ENCODE measurements around the gene SLC41A2.
"Not testable (repeated sequence)": the region's sequence is repeated elsewhere in the genome, so short reads cannot be mapped to it uniquely, and the experiment has no call there.

SLC41A2 gene

GRCh38 chr12:104990950-104991349 lies 32.9 kb upstream of the SLC41A2 start:
- Histone ChIP-seq H3K4me1 (ENCODE audit: control insufficient read depth in 2 of 2, insufficient read depth in 1 of 2, low read depth in 1 of 2, low read length in 2 of 2) (peaks cover 0 to 9% of the 10 kb centered on the region in 2 donors), H3K36me3 (replicated peaks in 1 of 2; ENCODE audit: control insufficient read depth in 2 of 2, insufficient read depth in 2 of 2, low read length in 2 of 2) (peaks cover 11 to 84% of the 10 kb centered on the region in 2 donors), H3K4me2 (ENCODE audit: insufficient read depth, low read length, poor library complexity, severe bottlenecking) (no peak overlapping the region), H3K9me3 (replicated peaks in 1 of 2; ENCODE audit: control insufficient read depth in 2 of 2, insufficient read depth in 1 of 2, low read depth in 1 of 2, low read length in 2 of 2) (peaks cover 0 to 19% of the 10 kb centered on the region in 2 donors), H3K27me3 (ENCODE audit: control insufficient read depth in 3 of 3, insufficient read depth in 3 of 3, low read depth in 1 of 3, low read length in 3 of 3) (no peaks in the 10 kb centered on the region), H3K18ac (ENCODE audit: low read length) (no peak overlapping the region), H2AFZ (ENCODE audit: low read length) (no peak overlapping the region), H2BK15ac (ENCODE audit: low read length) (no peak overlapping the region), H3K23ac (ENCODE audit: low read depth, low read length, poor library complexity) (no peak overlapping the region), H3K79me1 (ENCODE audit: low read depth, low read length) (peaks cover 5% of the 10 kb centered on the region), H3K9ac (ENCODE audit: low read depth, low read length, poor library complexity) (no peak overlapping the region), H2BK120ac (ENCODE audit: low read depth, low read length) (no peak overlapping the region), H2AK5ac (ENCODE audit: low read depth, low read length) (no peak overlapping the region), H3K4ac (ENCODE audit: low read length) (no peak overlapping the region), H2BK12ac (ENCODE audit: low read length) (no peak overlapping the region), H4K91ac (ENCODE audit: low read depth, low read length, poor library complexity) (no peak overlapping the region), H3K14ac (ENCODE audit: low read length) (no peak overlapping the region), H4K8ac (ENCODE audit: low read depth, low read length) (no peak overlapping the region), H2BK5ac (ENCODE audit: low read length) (no peak overlapping the region), H3K27ac (replicated peaks; ENCODE audit: low read length) (no peak overlapping the region), H3K4me3 (ENCODE audit: low read length in 2 of 2) (no peak overlapping the region)
- no peak for DNase-seq (ENCODE audit: low spot score)
- no CpG with 5 or more reads among the region's 4 CpGs for WGBS, 2 donors (ENCODE audit: extremely low coverage in 2 of 2, insufficient read length in 2 of 2, insufficient replicate concordance in 1 of 2)

GRCh38 chr12:104986022-104986941 lies 28.2 kb upstream of the SLC41A2 start, which contains the start of gene NOPCHAP1:
Gene NOPCHAP1 (plus strand): TSS chr12:104986316. CDS start chr12:104986353, 37 bp downstream.
- no CpG with 5 or more reads among the region's 59 CpGs for WGBS, 2 donors (ENCODE audit: extremely low coverage in 2 of 2, insufficient read length in 2 of 2, insufficient replicate concordance in 1 of 2)
- Histone ChIP-seq H2BK120ac (ENCODE audit: low read depth, low read length) (no peak within 1 kb of the TSS), H2BK15ac (ENCODE audit: low read length) (peak within 1 kb of the TSS; percentile 69), H3K36me3 (replicated peaks in 1 of 2; ENCODE audit: control insufficient read depth in 2 of 2, insufficient read depth in 2 of 2, low read length in 2 of 2) (peaks cover 3 to 37% of the 10 kb centered on the region in 2 donors), H3K9me3 (replicated peaks in 1 of 2; ENCODE audit: control insufficient read depth in 2 of 2, insufficient read depth in 1 of 2, low read depth in 1 of 2, low read length in 2 of 2) (peaks cover 0 to 19% of the 10 kb centered on the region in 2 donors), H3K4me2 (ENCODE audit: insufficient read depth, low read length, poor library complexity, severe bottlenecking) (peak within 1 kb of the TSS; percentile 65), H3K27me3 (ENCODE audit: control insufficient read depth in 3 of 3, insufficient read depth in 3 of 3, low read depth in 1 of 3, low read length in 3 of 3) (no peaks in the 10 kb centered on the region), H2BK5ac (ENCODE audit: low read length) (no peak within 1 kb of the TSS), H3K23ac (ENCODE audit: low read depth, low read length, poor library complexity) (peak within 1 kb of the TSS; percentile 68), H3K4me3 (ENCODE audit: low read length in 2 of 2) (peak within 1 kb of the TSS; percentile 89), H3K9ac (ENCODE audit: low read depth, low read length, poor library complexity) (peak within 1 kb of the TSS; percentile 99), H3K79me1 (ENCODE audit: low read depth, low read length) (peaks cover 5% of the 10 kb centered on the region), H2AFZ (ENCODE audit: low read length) (peak within 1 kb of the TSS; percentile 97), H3K4me1 (ENCODE audit: control insufficient read depth in 2 of 2, insufficient read depth in 1 of 2, low read depth in 1 of 2, low read length in 2 of 2) (peaks cover 0 to 9% of the 10 kb centered on the region in 2 donors), H3K27ac (replicated peaks; ENCODE audit: low read length) (peak within 1 kb of the TSS; percentile 46), H2BK12ac (ENCODE audit: low read length) (no peak within 1 kb of the TSS), H4K91ac (ENCODE audit: low read depth, low read length, poor library complexity) (peak within 1 kb of the TSS; percentile 97), H2AK5ac (ENCODE audit: low read depth, low read length) (no peak within 1 kb of the TSS), H3K18ac (ENCODE audit: low read length) (peak within 1 kb of the TSS; percentile 99), H3K14ac (ENCODE audit: low read length) (peak within 1 kb of the TSS; percentile 96), H3K4ac (ENCODE audit: low read length) (no peak within 1 kb of the TSS), H4K8ac (ENCODE audit: low read depth, low read length) (no peak within 1 kb of the TSS)
- DNase-seq (ENCODE audit: low spot score), result peak; percentile 85

GRCh38 chr12:104985206-104985605 lies 27.1 kb upstream of the SLC41A2 start:
- DNase-seq (ENCODE audit: low spot score), result no peak
- Histone ChIP-seq H2AK5ac (ENCODE audit: low read depth, low read length) (no peak overlapping the region), H2BK5ac (ENCODE audit: low read length) (no peak overlapping the region), H3K27ac (replicated peaks; ENCODE audit: low read length) (no peak overlapping the region), H3K27me3 (ENCODE audit: control insufficient read depth in 3 of 3, insufficient read depth in 3 of 3, low read depth in 1 of 3, low read length in 3 of 3) (peaks cover 0 to 2% (median 0%) of the 10 kb centered on the region in 3 experiments), H2BK120ac (ENCODE audit: low read depth, low read length) (no peak overlapping the region), H4K8ac (ENCODE audit: low read depth, low read length) (no peak overlapping the region), H3K79me1 (ENCODE audit: low read depth, low read length) (peaks cover 2% of the 10 kb centered on the region), H3K4me1 (ENCODE audit: control insufficient read depth in 2 of 2, insufficient read depth in 1 of 2, low read depth in 1 of 2, low read length in 2 of 2) (peaks cover 0 to 9% of the 10 kb centered on the region in 2 donors), H2BK15ac (ENCODE audit: low read length) (no peak overlapping the region), H2AFZ (ENCODE audit: low read length) (peak overlapping the region; percentile 97), H2BK12ac (ENCODE audit: low read length) (no peak overlapping the region), H3K4me3 (ENCODE audit: low read length in 2 of 2) (no peak overlapping the region), H3K9me3 (replicated peaks in 1 of 2; ENCODE audit: control insufficient read depth in 2 of 2, insufficient read depth in 1 of 2, low read depth in 1 of 2, low read length in 2 of 2) (peaks cover 0 to 19% of the 10 kb centered on the region in 2 donors), H3K14ac (ENCODE audit: low read length) (no peak overlapping the region), H3K4me2 (ENCODE audit: insufficient read depth, low read length, poor library complexity, severe bottlenecking) (no peak overlapping the region), H3K4ac (ENCODE audit: low read length) (no peak overlapping the region), H3K23ac (ENCODE audit: low read depth, low read length, poor library complexity) (no peak overlapping the region), H3K9ac (ENCODE audit: low read depth, low read length, poor library complexity) (no peak overlapping the region), H3K18ac (ENCODE audit: low read length) (no peak overlapping the region), H4K91ac (ENCODE audit: low read depth, low read length, poor library complexity) (no peak overlapping the region), H3K36me3 (replicated peaks in 1 of 2; ENCODE audit: control insufficient read depth in 2 of 2, insufficient read depth in 2 of 2, low read length in 2 of 2) (peaks cover 0 to 27% of the 10 kb centered on the region in 2 donors)
- WGBS, 2 donors (ENCODE audit: extremely low coverage in 2 of 2, insufficient read length in 2 of 2, insufficient replicate concordance in 1 of 2), result no CpG with 5 or more reads among the region's 4 CpGs

GRCh38 chr12:104977688-104978087 lies 19.6 kb upstream of the SLC41A2 start:
- not testable (repeated sequence) for H3K27me3 ChIP-seq (ENCODE audit: control insufficient read depth in 3 of 3, insufficient read depth in 3 of 3, low read depth in 1 of 3, low read length in 3 of 3); H4K91ac ChIP-seq (ENCODE audit: low read depth, low read length, poor library complexity); H4K8ac ChIP-seq (ENCODE audit: low read depth, low read length); H3K18ac ChIP-seq (ENCODE audit: low read length); H3K23ac ChIP-seq (ENCODE audit: low read depth, low read length, poor library complexity); H2AK5ac ChIP-seq (ENCODE audit: low read depth, low read length); H3K36me3 ChIP-seq (replicated peaks in 1 of 2; ENCODE audit: control insufficient read depth in 2 of 2, insufficient read depth in 2 of 2, low read length in 2 of 2); DNase-seq (ENCODE audit: low spot score); H3K79me1 ChIP-seq (ENCODE audit: low read depth, low read length); H3K27ac ChIP-seq (replicated peaks; ENCODE audit: low read length); H2BK120ac ChIP-seq (ENCODE audit: low read depth, low read length); H3K14ac ChIP-seq (ENCODE audit: low read length); H3K4me3 ChIP-seq (ENCODE audit: low read length in 2 of 2); H3K9ac ChIP-seq (ENCODE audit: low read depth, low read length, poor library complexity); H2BK15ac ChIP-seq (ENCODE audit: low read length); H3K9me3 ChIP-seq (replicated peaks in 1 of 2; ENCODE audit: control insufficient read depth in 2 of 2, insufficient read depth in 1 of 2, low read depth in 1 of 2, low read length in 2 of 2); H2AFZ ChIP-seq (ENCODE audit: low read length); H3K4me1 ChIP-seq (ENCODE audit: control insufficient read depth in 2 of 2, insufficient read depth in 1 of 2, low read depth in 1 of 2, low read length in 2 of 2); H2BK12ac ChIP-seq (ENCODE audit: low read length); H3K4ac ChIP-seq (ENCODE audit: low read length); H2BK5ac ChIP-seq (ENCODE audit: low read length)
- no CpG with 5 or more reads among the region's 15 CpGs for WGBS, 2 donors (ENCODE audit: extremely low coverage in 2 of 2, insufficient read length in 2 of 2, insufficient replicate concordance in 1 of 2)
- peak overlapping the region; percentile 11 for H3K4me2 ChIP-seq (ENCODE audit: insufficient read depth, low read length, poor library complexity, severe bottlenecking)

Data from neuronal stem cell (in vitro differentiated cells).